Ammon's horn (tissue), 1 donor: ENCODE results near the gene LAMB3.
A peak's percentile ranks its signal among the peaks of the same experiment; 100 is the strongest.

ENCODE experiments used
- DNase-seq: peaks from one replicate; pipeline ENCODE4 v3.0.0-alpha.2; 2016; ENCODE audit warnings: low spot score

Gene LAMB3

DNA sequence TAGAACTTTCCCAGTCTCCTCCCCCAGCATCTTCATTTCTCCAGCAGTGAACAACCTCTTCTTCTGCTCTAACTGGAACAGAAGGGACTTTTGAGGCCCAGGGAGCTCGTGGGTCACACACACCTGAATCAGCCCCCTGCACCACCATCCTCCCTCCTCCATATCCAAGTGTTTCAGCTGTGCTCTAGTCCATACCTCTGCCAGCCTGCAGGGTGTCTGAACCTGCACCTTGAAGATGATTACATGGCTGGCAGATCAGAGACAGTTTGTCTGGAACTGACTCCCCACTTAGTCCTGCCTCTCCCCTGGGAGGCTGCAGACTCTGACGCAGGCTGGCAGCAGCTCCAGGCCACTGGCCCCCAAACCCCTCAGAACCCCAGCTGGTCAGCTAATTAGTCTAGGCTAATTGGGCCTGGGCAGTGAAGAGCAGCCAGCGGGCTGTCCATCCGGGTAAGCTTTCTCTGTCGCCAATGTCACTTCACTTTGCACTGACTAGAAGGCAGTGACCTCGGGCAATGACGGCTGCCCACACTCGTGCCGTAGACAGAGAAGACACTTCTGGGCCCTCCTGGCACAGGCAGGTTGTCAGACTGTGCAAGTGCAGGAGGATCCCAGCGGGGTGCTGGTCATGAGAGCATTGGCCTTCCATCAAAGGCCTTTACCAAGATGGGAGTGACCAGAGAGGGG is 56.5 kb downstream of the LAMB3 start:
- DNase-seq, result no peak

DNA sequence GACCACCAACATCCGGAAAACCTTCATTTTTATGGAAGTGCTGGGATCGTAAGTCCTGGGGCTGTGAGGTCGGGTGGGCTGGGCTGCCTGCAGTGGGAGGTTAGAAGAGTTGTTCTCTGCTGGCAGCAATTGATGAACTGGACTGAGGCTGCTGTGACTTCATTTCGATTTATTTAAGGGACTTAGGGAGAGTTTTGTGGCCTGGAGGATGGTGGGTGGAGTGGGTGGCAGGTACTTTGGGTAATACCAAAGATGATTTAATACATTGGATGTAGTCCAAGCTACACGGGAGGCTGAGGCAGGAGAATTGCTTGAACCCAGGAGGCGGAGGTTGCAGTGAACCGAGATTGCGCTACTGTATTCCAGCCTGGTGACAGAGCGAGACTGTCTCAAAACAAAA is 57.2 kb downstream of the LAMB3 start:
- DNase-seq, result no peak

DNA sequence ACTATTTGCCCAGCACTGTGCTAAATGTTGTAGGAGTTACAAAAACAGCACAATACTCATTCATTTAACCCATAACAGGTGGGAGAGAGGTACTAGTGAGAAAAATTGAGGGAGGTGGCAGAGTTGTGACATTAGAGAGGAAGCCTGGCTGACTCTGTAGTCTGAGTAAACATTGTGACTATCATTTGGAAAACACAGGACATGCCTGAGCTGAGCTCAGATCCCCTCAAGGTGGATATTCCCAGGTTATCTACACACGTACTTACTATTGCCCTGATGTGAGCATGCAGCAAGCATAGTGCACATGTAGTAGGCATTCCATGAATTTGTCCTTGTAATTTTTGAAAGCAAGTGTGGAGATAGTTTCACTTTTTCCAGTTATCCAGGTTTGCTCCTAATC is 57.8 kb downstream of the LAMB3 start:
- DNase-seq, result no peak

DNA sequence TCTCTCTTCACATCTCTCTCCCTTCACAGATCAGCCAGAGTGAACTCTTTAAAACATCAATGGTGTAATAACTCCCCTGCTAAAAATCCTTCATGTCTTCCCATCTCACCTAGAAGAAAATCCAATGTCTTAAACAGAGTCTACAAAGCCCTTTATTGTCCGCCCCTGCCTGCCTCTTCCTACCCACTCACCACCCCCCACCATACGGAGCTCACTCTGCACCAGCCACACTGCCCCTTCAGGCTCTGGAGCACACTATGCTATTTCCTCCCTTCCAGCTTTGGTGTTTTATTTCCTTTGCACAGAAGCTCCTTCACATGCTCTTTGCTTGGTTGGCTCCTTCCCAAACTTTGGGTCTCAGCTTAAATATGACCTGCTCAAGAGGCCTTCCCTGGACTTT is 58.5 kb downstream of the LAMB3 start:
- no peak for DNase-seq

DNA sequence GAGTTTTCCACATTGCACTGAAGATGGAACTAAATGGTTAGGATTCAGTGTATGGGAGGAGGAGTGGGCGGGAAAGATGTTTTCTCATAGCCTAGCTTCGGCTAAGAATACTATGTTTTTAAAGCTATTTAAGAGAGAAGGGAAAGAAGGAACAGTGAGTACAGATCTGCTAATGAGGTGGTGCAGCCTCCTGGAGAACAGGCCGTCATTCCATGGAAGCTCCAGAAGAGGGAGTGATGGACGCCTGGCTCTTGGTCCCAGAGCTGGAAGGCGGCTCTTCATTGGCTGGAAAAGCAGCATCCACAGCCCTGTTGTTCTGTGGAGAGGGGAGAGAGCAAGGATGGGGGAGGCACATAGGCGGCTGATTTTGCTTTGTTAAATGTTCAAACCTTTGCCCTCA is 61.8 kb downstream of the LAMB3 start:
- peak; percentile 68 for DNase-seq

DNA sequence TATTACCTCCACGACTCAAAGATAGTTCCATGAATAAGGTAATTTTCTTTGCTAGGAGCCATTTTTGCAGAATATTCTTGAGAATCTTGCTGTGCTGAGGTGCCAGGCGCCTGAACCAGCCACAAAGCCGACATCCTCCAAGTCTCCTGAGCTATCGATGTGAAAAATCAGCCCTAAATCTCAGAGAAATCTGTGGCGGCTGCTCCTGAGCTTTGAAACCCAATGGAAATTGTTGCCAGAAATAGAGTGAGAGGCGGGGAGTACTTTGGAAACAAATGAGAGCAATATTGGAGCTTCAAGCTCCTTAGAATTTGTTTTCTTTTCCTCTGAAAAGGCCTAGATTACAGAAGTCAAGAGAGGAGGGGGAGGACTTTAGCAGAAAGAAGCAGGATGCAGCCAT is 62.4 kb downstream of the LAMB3 start:
- DNase-seq, result no peak

DNA sequence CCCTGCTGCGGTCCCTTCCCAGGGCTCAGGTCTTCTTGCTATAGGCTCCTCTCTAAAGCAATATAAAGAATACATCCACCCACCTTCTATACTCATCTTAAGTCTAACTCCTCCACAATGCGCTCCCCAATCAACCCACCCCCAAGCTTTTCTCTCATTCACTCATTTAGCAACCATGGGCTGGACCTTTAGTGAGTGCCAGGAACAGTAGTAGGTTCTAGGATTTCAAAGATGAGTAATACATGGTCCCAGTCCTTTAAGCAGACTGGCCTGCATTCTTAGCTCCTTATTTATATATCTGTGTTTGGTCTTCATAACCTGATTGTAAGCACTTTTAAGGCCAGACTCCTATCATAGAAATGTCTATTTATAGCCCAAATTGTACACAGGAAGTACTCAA is 62.8 kb downstream of the LAMB3 start:
- no peak for DNase-seq

DNA sequence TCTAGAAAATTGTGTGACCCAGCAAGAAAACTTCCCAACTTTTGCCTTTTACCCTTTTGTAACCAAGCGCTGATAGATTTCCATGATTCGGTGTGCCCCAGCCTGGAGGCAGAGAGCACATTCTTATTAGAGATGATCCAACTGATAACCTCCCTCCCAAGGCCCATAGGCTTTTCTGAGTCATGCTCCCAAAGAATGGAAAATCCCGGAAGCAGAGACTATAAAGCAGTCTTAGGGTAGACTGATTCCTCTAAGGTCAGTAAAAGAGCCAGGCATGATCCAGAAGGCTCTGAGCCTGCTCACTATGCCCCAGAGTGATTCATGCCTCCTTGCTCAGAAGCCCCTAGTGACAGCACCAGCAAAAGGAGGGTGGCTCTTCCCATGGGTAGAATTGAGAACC is 64.4 kb downstream of the LAMB3 start:
- no peak for DNase-seq

DNA sequence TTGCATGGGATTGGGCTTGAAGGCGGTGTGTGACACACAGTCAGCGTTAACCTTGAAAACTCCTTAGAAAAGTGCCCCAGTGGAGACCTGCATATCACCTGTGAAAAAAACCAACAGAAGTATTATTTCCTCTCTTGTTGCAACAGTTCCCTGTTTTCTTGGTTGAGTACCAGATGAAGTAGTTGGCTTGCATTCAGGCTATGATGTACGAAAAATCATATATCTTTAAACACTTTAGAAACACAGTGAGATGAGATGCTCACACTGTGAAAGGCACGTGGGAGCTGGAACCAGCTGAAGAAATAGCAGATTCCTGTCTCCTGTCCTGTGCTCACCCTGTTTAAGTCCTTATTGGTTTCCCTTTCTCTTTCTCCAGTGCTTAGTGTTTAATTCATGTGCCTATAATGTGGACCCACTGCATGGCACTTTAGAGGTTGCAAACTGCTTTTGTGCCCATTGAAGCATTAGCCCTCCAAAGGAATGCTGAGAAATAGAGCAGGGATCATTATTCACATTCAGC is 65.9 kb downstream of the LAMB3 start:
- no peak for DNase-seq

DNA sequence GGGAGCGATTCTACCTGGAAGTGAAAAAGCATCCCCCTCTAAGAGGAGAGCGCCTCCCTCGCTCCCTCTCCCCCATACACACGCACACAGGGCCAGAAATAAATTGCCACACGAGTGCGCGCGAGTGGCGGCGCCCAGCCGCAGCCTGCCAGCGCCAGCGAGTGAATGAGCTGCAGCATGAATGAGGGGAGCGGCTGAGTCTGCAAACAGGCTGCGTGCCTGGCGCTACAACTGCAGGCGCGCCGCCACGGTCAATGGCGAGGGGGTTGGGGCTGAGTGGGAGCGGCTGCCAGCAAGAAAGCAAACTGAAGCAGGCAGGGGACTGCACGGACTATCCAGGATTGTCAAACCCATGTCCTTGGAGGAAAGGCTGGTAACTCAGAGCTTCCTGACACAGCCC is 66.6 kb downstream of the LAMB3 start:
- DNase-seq, result peak; percentile 85

DNA sequence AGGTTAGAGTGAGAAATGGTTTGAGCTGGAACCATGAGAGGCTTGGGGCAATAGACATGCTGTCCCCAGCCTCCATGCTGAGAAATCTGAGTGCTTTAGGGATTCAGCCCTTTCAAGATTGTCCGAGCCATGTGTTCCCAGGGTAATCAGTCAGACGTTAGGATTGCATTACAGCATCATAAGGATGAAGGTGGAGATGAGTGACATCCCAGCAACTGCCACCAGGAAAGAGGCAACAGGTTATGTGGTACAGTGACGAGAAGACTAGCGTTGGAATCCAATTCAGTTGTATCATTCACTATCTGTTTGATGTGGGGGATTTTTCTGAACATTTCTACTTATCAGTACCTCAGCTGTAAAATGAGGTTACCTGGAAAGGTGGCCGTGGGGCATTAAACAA is 67.0 kb downstream of the LAMB3 start:
- no peak for DNase-seq

DNA sequence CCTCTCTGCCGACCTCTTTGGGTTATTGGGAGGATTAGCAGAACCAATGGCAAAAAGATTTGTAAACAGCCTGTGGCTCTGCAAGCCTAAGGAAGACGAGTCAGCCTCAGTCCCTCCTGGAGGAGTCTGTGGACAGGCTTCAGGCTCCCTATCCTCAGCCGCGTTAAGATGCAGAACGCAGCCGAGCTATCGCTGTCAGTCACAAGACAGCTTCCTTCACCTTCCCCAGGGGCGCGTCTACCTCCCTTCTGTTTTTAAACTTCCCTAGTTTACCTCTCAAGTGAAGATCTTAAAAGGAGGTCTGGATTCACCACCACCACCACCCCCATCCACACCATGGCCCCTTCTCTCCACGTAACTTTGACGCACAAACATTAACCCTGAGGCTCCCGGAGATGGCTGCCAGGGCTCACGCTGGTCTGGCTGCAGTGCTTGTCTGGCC is 68.0 kb downstream of the LAMB3 start:
- no peak for DNase-seq

DNA sequence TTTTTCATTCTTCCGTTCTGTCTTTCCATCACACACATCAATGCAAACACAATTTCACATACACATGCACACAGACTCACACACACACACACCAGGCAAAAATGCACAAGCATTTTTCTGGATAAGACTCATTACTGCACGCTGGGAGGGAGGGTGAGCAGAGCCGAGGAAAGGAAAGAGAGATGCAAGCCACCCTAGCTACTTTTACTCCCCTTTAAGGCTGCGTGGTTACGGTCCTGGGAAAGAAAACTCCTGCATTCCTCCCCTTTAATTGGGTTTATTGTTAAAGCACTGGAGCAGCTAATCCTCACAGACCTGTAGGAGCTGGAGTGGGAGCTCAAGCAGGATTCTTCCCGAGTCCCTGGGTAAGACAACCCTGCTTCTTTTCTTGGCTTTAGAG is 68.8 kb downstream of the LAMB3 start, which contains the start of gene CAMK1G:
CAMK1G (plus strand) TSS at position 307 of the 400 bp plus-strand sequence. CDS start 11,270 bp downstream, outside the sequence.
- peak; percentile 59 for DNase-seq

DNA sequence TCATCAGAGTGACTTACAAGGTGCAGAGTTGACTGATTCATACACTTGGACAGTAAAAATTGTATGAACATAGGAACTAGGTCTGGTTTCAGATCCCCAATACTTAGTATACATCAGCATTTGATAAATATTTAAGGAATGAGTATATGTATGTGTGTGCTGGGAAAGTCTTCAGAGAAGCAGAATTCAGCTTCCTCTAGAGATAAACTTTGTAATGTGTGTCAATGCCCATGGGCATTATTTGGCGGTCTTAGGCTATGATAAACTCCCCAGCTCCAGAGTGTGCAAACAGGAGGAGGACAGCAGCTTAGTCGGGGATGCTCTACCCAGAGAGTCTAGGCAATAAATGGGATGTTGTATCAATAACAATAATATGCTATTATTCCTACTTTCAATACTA is 71.6 kb downstream of the LAMB3 start:
- DNase-seq, result no peak

DNA sequence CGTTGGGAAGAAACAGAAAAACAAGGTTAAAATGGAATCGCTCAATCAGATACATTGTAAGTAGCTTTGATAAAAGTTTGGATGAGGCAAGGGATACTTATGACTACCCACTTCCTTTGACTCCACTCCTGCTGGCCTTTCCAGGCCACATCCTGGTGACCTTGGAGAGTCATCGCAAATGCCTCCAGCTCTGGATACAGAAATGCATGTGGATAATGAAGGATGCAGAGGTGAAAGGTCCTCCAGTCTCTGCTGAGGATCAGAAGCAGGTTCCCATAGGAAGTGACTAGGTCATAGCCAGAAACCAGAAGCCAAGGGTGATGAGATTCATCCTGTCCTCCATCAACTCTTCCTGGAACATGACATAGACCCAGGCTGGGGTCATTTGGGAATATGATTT is 74.9 kb downstream of the LAMB3 start:
- no peak for DNase-seq

DNA sequence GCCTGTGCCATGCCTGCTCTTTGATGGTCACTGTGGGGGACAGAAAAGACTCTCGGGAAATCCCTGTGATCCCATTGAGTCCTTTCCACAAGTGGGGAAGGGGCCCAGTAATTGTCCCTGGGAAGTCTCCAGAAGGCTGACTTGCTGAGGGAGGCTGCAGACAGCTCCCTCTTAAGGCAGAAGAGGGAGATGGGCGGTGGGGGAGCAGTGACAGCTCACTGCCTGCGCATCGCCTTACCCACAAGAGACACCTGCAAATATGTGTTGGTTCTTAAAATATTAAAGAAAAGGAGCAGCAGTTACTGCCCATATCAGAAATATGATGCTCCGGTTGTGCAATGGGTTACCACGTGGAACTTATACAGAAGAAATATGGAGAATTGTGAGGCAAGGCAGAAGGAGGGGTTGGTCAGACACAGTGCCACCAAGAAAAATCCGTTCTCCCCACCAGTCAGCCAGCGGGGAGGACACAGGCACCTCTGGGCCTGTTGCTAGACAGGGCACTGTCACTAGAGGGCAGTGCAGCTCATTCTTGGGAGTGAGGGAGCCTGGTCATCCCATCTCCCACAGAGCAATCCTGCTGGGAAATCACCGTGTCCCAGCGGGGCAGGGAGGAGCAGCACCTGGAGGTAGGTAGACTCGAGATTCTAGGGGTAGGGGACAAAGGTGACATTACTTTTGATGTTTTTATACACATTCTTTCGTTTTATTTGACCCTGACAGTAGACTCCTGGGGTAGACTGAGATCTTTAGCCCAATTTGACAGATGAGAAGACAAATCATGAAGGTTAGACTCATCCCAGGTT is 75.6 kb downstream of the LAMB3 start:
- DNase-seq, result peak; percentile 90

DNA sequence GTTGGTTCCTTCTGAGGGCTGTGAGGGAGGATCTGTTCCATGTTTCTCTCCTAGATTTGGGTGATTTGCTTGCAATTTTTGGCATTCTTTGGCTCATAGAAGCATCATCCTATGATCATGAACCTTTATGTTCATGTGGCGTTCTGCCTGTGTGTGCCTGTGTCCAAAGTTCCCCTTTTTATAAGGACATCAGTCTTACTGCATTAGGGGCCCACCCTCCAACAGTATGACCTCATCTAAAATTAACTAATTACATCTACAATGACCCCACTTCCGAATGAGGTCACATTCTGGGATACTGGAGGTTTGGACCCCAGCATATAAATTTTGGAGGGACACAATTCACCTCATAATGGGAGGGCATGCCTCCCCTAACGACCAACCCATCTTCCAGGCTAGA is 81.5 kb downstream of the LAMB3 start:
- no peak for DNase-seq

DNA sequence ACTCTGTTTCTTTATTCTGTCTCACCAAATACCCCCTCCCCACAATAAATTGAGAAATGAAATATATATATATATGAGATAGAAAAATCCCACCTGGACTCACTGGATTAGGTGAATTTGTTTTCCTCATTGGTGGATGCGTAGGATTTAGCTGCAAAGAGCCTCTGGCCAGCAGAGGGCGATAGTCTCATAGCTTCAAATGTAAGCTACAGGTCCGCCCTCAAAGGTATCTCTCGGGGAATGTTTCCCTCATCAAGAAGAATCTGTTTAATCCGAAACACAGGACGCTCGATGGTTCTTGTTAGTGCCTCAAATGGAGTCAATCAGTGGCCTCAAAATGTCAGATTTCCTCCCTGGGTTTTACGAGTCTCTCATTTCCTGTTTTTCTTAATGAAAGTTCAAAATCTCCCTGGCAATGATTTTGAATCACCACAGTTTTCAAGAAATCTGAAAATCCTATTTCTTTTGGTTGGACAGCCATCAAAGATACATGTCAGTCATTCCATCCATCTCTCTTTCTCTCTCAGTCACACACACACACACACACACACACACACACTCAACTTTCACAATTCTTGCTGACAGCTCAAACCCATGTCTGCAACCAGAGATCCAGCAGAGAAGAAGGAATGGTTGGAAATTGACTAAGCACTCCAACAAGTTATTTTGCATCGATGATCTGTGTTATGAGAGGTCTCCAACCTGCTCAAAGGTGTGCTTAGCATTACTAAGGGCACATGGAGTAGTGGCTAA is 82.6 kb downstream of the LAMB3 start:
- peak; percentile 88 for DNase-seq

DNA sequence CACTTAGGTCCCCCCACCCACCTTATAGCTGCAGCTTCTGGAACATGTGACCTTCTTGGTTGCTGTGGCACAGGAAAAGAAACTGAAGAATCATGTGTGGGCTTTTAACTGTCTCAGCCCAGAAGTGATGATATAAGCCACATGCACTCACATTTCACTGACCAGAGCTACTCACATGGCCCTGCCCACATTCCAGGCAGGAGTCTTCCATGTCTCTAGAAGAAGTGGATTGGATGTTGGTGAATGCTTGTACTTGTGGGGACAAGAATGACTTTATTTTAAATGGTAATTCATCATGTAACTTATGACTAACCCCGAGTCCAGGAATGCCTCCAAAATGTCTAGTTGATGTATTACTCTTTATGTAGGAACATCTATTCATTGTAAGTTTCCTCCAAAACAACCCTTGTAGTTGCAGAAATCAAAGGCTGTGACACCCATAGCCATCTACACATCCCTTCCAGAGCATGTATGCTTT is 84.5 kb downstream of the LAMB3 start:
- DNase-seq, result no peak

DNA sequence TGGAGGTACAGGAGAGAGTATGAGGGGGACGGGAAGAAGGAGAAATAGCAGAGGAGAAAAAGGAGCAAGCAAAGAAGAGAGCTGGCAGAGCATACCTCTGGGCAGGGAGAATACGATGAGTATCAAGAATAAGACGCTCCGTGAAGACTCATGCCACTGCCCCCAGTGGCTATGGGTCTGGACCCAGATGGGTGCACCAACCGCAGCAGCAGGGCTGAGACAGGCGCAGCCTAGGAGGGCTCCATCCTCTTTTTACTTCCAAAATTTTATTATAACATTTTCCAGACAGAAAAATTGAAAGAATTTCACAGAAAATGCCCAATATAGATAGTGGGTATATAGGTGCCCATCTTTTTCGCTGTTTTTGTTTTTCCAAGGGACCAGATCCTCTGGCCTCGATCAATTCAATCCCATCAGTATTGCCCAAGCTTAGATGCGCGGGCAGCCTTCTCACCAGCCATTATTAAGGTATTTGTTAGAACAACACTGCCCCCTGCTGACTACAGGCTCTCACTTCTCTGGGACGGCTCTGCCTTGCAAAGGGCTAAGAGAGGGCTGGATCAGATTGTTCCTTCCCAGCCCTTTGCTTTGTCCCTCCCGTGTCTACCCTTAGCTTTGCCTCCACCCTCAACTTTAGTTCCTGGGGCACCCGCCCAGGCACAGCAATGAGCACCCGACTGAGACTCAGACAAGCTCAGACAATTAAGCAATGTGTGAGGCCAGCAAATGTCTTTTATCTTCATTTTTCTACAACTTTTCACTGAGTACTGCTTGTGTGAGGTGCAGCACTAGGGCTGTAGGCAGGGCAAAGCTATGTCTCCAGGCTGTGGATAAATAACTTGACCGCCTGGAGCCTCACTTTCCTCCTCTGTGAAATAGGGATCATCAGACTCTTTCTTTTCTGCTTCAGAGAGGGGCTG is 86.2 kb downstream of the LAMB3 start:
- peak; percentile 93 for DNase-seq
